Suprapubic skin (tissue), 4 donors: Measurements from ENCODE around the gene FER.

Source experiments
- CTCF ChIP-seq, 2 donors: fragments of 200-600 bp in 1 of 2; fragments of 450-650 bp in 1 of 2; sonication (generic) in 1 of 2; IDR thresholded peaks; one replicate each; pipeline ENCODE4 v1.5.1; 2016 to 2019; ENCODE audit warnings: antibody characterized with exemption in 2 of 2, mild to moderate bottlenecking in 1 of 2, moderate library complexity in 1 of 2
- POLR2A ChIP-seq, 2 donors: fragments of 450-650 bp; IDR thresholded peaks; one replicate each; pipeline ENCODE4 v1.6.1; 2017; ENCODE audit warnings: antibody characterized with exemption in 2 of 2, mild to moderate bottlenecking in 2 of 2, moderate library complexity in 2 of 2
- POLR2AphosphoS5 ChIP-seq, 3 donors: sonication (generic); formaldehyde crosslinking; IDR thresholded peaks; one replicate each; pipeline ENCODE4 v1.6.1; 2017; ENCODE audit warnings: antibody characterized with exemption in 3 of 3

GRCh38 chr5:109246395-109246794, 498.7 kb downstream of the FER start:
- TF ChIP-seq POLR2A (IDR thresholded peaks at IDR 0.05) (no peak), POLR2AphosphoS5 (IDR thresholded peaks at IDR 0.05) (no peak), CTCF (IDR thresholded peaks at IDR 0.05) (no peak)
